GM19351 (cell line): ENCODE measurements around the gene AOPEP.

Experiments
- ATAC-seq: cut with Tn5 transposase; IDR thresholded peaks from one replicate; pipeline ENCODE4 v1.9.1; 2021; ENCODE audit warnings: mild to moderate bottlenecking, moderate library complexity; ENCODE audit not compliant: unreplicated experiment

Gene AOPEP

DNA sequence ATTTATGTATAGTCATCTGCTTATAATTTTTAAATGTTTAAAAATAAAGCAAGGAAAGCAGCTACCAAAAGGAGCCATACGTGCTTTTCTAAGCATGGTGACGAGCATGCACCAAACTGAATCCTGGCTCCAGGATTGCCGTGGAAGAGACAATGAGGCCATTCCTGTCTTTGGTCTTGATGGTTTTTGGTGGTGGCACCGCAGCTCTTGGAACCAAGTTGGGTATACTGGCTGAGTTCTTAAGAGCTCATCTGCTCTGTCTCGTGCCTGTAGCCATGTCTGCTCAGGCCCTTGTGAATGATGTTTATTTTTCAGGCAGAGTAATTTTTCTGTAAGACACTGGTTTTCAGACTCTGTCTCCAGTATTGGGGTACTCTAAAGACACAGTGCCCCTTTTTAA is 345.0 kb downstream of the AOPEP start:
- no peak for ATAC-seq

DNA sequence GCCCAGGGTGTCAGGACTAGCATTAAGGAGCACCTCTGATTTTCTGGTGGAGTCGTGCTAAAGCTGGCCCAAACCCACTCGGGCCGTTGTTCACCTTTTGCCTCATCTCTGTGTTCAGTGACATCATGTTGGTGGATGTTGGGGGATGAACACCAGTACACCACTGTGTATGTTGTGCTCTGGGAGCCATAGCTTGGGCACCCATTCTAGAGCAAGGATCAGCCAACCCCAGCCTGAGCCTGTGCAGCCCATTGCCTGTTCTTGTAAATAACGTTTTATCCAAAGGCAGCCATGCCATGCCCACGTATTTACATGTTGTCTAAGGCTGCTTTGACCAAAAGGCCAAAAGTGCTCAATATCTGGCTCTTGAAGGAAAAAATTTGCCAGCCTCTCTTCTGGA is 345.4 kb downstream of the AOPEP start:
- no peak for ATAC-seq

DNA sequence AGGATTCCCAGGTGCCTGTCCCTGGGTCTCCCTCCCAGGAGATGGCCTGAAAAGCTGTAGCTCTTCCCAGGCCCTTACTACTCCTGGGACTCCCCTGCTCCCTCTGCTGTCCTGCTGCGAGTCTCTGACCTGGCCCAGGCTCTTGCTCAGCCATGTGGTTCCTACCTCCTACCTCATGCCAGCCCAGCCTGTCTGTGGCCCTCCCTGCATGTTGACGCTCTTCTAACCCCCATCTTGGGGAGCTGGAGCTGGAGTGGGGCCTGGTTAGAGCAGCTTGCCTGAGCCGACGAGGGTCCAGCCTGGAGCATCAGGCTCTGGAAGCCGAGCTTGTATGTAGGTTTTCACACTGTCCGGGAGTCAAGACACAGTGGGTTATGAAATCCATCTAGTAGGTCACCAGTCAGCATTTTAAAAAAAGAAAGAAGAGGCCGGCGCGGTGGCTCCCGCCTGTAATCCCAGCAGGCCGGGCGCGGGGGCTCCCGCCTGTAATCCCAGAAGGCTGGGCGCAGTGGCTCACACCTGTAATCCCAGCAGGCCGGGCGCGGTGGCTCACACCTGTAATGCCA is 346.6 kb downstream of the AOPEP start:
- ATAC-seq, result no peak

DNA sequence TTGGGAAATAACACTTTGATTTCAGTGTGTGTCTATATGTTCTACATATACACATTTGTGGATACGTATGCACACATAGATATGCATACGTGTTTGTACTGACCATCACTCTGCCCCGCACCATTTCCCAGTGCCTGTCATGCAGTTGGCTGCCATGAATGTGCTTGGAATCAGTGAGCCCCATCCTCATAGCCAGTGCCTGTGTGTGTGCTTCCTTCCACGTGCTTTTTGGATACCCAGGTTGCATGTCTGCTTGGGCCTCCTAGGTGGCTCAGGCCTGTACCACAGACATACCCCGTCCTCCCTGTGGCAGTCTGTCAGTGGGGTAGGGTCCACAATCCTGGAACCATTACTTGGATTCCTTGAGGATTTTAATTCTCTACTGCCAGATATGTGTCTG is 347.4 kb downstream of the AOPEP start:
- no peak for ATAC-seq

DNA sequence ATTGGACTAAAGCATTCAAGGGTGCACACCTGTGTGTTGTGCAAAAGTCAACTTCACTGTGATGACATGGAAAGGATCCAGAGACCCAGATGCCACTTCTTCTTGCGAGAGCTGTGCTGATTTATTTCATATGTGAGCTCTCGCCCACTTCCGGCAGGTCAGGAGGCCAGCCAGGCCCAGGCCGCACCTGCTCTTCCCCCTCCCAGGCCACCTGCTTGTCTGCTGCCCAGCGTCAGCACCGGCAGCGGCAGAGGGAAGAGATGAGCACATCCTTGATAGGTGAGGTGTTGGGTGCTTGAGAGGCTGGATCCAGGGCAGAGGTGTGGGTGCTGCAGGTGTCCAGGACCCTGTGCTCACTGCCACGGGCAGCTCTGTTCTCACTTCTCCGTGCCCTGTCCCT is 348.1 kb downstream of the AOPEP start:
- no peak for ATAC-seq

DNA sequence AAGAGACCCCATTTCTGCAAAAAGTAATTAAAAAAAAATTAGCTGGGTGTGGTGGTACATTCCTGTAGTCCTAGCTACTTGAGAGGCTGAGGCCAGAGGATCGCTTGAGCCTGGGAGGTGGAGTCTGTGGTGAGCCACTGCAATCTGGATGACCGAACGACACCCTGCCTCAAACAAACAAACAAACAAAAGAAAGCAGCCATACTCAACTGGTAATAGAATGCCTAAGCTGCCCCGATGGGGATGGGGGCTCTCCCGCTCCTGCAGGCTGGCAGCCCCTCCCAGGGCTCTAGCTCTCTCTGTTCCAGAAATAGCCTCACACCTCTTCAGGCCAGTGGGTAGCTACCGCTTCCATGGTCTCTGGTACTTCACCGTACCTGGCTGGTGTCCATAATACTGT is 349.2 kb downstream of the AOPEP start:
- no peak for ATAC-seq

DNA sequence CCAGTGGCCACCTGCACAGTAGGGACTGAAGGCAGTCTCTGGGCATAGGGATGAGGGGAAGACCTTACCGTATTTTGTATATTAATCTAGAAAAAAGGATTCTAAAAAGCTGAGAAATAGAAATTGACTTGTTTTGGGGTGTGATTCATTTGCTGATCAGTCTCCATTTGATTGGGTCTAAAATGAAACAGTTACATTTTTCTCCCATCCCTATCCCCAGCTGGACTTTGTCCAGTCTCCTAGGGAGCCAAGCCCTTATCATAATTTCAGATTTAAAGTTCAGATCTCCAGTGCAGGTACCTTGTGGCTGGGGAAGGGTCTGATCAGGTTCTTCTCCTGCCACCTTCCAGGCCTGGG is 350.2 kb downstream of the AOPEP start:
- no peak for ATAC-seq

DNA sequence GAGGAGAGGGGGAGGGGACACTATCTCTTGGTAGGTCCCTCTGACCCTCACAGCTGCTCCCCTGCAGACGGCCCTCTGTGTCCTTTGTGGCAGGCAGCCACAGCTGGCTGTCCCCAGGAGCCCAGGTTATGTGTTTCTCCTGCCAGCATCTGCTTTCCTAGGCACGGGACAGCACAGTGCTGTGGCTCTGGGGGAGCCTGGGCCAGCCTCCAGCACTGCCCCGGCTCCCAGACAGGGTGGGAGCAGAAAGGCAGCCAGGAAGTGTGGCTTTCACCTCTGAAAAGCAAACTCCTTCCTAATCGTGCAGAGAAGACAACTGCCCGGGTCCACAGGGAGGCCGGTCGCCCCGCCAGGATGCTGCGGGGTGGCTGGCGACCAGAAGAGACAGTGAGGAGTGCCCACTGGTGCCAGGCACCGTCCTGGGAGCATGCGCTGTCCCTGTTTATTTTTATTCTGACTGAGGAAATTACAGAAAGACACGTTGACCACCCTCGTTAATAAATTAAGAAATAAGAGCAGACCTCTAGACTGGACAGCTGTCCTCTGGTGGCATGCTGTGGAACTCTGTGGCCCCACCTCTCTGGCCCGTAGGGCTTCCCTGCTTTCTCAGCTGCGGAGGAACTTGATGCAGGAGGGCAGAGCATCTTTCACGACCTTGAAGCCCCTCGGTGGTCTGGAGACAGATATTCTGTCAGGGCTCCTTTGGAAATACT is 350.7 kb downstream of the AOPEP start:
- ATAC-seq, result no peak

DNA sequence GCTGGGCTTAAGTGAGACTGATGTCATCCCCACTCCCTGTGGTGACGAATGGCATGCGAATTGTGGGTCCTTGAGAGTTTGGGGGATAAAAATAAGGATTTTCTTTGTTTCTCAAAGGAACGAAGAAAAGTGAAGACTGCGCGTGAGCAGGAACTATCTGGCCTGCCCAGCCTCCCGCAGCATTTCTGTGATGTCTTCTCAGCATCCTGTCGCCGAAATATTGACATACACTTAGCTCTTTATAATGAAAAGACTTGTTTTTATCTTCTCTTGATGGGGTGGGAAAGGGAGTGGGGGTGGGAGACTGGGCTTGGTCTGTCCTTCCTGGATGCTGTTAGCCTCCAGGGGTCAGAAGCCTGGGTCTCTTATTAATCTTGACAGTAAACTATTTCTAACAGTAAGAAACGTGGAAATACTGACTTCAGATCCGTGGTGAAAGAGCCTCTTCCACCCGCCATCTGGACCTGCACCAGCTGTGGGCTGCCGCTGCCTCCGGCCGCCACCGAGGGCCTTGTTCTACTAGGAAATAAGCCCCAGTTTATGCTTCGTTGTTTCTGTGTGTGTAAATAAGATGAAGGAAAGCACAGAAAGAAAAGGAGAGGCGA is 351.4 kb downstream of the AOPEP start:
- ATAC-seq, result no peak

DNA sequence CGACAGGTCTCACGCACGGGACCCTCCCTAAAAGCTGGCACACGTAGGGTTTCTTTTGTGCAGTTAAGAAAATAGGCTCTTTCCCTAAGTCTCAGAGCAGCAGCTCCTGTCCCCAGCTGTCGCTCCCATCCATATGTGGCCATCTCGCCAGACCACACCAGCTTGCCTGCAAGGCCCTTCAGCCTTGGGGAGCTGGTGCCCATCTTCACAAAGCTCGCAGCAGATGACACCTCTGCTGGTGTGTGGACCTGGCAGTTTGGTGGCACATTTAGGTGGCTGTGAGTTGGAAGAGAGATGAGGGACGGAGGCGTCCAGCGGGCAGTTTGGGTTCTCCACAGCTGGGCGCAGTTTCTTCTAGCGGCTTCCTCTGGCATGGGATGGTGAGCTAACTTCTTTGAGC is 352.0 kb downstream of the AOPEP start:
- no peak for ATAC-seq

DNA sequence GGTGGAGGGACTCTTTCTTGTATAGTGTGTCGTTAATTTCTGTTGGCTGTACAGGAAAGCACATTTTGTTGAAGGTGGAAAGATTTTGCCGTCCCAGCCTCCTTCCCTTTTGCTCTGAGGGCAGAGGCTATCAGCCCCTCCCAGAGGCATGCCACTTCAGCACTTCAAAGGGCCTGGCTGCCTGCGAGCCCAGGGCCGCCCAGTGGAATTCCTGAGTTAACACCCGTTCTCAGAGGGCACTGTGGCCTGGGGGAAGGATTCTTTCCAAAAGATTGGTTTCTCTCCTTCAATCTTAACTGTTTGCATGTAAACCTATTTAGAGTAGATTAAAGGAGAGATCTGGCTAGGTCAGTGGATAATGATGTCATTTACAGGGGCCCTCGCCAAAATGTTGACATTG is 352.4 kb downstream of the AOPEP start:
- no peak for ATAC-seq

DNA sequence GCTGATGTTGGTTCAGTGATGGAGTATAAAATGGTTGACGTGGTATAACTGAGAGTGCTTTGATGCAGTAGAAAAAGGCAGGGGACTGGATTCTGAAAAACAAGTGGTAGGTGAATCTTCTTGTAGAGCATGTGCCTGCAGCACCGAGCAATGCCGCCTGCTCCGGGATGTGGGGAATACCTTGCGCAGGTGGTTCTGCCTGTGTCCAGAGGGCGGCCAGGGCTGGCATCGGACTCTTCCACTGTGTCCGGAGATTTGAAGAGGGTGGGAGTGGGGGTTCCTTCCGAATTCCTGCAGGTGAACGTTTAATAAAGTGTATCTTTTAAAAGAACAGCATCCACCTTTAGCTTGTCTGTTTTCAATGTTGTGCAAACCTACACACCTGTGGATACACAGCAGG is 353.0 kb downstream of the AOPEP start:
- no peak for ATAC-seq

DNA sequence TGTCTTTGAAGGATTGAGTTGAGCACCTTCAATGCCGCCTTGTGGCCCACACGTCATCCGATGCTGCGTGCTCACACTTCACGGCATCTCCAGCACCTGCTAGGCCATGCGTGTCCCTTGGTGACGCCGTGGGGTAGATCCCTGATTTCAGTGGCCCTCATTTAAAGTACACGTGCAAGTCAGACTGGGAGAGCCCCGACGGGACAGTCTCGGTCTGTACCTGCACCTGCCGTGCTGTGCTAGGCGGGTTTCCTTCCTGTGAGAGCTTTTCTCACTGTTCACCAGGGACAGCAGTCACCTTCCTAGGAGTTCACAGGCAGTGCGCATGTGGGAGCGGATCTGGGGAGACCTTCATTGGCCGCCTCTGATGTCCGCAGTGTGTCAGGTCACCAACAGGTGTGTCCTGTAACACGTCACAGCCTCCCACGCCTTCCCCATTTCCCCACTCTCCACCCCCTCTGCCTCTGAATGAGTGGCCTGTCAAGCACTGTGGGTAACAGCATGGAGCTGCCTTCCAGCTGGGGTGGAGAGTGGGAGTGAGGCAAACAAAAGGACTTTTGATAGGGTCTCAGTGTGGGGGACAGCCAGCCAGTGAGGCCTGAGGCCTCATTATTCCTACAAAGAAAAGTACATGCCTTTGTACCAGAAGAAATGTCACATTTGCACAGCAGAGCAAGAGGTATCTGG is 354.6 kb downstream of the AOPEP start:
- ATAC-seq, result no peak

DNA sequence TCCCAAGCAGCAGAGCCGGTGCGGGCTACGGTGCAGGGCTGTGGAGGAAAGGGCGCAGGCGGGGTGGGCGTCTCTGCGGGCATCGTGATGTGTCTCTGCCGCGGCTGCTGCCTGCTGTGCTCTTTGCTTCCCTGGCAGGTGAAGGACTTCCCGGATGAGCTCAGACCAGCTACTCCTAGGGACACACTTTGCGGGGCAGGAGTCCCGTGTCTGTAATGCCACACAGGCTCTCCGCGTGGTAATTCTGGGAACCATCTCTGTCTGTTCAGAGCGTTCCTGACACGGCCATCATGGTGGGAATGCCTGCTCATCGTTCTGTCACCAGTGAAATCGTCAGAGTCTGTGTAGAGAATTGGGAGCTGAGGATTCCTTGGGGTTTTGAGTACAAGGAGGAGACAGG is 355.5 kb downstream of the AOPEP start:
- no peak for ATAC-seq

DNA sequence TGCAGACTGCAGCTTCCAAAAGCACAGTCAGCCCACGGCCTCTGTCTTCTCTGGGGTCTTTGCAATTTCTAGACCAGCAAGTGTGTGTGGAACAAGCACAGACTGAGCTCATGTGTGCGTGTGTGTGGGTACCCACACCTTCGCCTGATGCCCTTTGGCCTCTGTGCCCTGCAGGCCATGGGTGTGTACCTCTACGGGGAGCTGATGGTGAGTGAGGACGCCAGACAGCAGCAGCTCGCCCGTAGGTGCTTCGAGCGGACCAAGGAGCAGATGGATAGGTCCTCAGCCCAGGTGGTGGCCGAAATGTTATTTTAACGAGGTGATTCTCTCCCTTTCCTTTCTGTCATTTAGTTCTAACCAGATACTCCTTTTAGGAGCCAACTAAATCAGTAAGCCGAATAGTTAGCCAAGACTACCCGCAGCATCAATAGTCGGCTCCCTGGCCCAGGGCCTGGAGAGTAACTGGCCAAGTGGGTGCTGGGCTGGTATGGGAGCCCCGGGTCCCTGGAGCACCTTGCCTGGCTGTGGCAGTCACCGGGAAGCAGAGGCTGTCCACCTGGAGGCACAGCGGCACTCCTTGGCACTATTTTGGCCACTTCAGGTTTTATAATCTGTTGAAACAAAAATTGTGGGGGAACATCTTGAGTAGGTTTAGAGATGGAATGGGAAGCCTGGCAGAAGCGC is 356.0 kb downstream of the AOPEP start:
- ATAC-seq, result no peak

DNA sequence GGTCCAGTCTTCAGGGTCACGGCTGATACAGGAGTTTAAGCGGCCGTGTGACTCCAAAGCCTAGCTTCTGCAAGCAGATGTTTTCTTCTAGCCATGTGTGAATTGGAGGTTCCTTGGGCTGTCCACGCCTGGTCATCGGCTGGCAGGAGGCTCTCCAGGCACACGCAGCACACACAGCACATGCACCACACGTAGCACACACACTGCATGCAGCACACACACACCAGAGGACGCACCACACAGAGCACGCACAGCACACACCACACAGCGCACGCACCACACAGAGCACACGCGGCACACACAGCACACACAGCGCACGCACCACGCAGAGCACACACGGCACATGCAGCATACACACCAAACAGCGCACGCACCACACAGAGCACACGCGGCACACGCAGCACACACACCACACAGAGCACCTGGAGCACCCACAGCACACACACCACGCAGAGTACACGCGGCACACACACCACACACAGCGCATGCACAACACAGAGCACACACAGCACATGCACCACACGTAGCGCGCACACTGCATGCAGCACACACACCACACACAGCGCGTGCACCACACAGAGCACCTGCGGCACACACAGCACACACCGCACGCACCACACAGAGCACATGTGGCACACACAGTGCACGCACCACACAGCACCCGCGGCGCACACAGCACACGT is 356.7 kb downstream of the AOPEP start:
- no peak for ATAC-seq

DNA sequence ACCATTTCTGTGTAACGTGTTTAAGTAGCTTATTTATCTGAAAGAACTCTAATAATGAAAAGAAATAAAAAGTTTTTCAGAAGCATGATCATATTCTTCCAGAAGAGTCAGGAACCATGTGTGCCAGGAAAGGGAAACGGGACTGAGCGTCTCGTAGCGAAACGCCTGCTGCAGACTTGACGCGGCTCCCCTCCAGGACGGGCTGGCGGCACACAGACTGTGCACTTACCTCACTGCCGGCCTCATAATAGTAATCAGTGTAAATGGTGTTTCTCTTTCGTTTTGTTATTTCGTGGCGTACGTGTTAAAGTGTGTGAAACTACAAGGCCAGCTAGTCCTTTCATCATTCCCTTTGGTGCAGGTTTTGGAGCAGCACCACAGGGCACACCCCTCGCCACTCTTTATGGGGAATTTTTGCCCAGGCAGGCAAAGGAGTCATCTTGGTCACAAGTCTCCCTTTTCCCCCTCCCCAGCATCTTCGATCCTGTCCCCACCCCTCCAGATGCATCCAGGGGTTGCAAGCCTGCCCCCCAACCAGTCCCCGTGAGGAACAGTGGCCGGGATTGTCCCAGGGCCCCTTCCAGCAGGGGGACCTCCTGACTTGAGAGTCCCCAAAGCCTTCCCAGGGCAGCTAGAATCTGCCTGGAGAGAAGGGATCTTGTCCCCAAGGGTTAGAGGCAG is 357.9 kb downstream of the AOPEP start:
- no peak for ATAC-seq

DNA sequence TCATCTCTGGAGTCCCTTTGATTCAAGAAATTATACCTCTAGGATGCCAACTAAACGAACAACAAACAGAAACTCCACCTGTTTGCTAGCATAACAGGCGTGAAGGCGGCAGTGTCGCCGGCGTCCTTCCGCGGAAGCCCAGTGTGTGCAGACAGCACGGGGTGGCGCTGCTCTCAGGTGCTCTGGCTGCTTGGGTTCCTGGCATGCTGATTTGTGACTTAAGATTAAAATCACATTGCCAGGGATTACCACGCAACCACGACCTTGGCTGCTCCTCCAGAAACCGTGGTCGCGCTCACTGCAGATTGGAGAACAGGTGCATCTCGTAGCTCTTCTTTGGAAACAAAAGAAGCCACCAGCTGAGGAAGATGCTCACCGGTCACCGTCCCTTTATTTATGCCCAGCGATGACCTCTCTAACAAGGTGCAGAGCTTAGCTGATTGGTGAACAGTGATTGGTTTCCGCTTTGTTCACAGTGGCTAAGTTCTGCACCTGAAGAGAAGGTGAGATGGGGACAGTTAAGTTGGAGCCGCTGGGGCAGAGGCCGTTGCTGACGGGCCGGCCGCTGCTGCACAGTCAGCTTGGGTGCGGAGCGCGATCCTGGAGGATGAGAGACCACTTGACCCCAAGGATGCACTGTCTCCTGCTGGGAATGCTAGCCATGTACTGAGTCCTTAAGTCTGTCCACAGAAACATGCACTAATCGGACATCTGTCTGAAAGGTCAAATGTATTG is 358.7 kb downstream of the AOPEP start:
- ATAC-seq, result no peak

DNA sequence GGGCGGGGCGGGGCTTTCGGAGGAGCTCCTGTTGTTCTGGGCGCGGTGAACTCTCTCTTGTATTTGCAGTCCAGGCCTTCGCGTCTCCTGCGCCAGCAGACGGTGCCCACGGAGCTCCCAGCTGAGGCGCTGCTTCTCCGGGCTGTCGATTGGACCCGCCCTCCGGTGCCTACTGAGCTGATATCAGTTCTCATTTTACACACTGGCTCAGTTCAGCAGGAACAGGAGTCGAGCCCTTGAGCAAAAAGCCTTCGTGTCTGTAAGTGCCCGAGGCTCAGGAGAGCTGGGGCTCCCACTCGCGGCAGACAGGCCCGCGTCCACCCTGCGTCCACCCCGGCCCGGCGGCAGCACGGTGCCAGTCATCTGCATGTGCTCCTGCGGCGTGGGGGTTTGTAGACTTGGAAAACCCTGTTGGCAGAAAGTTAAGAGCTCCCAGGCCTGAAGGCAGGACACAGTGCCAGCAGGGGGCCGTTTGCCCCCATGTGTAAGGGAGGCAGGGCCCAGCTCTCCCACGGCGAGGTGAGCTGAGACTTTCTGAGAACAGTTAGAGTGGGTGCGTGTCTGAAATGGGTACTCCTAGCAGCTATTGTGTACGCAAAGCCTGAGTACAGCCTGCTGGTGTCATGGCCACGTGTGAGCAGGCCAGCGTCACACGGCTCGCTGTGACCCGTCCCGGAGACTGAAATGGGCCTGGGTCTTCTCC is 359.5 kb downstream of the AOPEP start:
- no peak for ATAC-seq
